Osteocyte (in vitro differentiated cells): Measurements from ENCODE around the gene RETREG2. TPM values are rescaled to one million over a fixed set of nuclear protein-coding genes. Genes with fewer than 3 reads are reported as not detected.
"Not testable (repeated sequence)": the region's sequence is repeated elsewhere in the genome, so short reads cannot be mapped to it uniquely, and the experiment has no call there.

Experiments used
- DNase-seq: peaks from one replicate; pipeline ENCODE4 v3.0.0; 2021; ENCODE audit warnings: mixed read lengths; ENCODE audit not compliant: unreplicated experiment; ENCODE audit errors: extremely low spot score
- H3K27ac Mint-ChIP-seq: one replicate; pipeline ENCODE4 v1.8.0; 2021; ENCODE audit warnings: mild to moderate bottlenecking, mixed read lengths; ENCODE audit not compliant: unreplicated experiment
- H3K27me3 Mint-ChIP-seq: one replicate; pipeline ENCODE4 v1.8.0; 2021; ENCODE audit warnings: mixed read lengths; ENCODE audit not compliant: unreplicated experiment
- H3K36me3 Mint-ChIP-seq: one replicate; pipeline ENCODE4 v1.8.0; 2021; ENCODE audit warnings: mixed read lengths; ENCODE audit not compliant: unreplicated experiment
- H3K4me1 Mint-ChIP-seq: one replicate; pipeline ENCODE4 v1.8.0; 2021; ENCODE audit warnings: mixed read lengths; ENCODE audit not compliant: unreplicated experiment
- H3K4me3 Mint-ChIP-seq: one replicate; pipeline ENCODE4 v1.8.0; 2021; ENCODE audit warnings: mild to moderate bottlenecking, moderate library complexity, mixed read lengths; ENCODE audit not compliant: unreplicated experiment
- H3K9me3 Mint-ChIP-seq: one replicate; pipeline ENCODE4 v1.8.0; 2021; ENCODE audit warnings: mixed read lengths; ENCODE audit not compliant: unreplicated experiment
- total RNA-seq: library from RNA; stranded (reverse); gene quantifications from 2 replicates; pipeline ENCODE4 v1.2.1, GENCODE V29; 2021
- TF ChIP-seq, protein P1 (sequence below): fragments of 200-600 bp; sonication (generic); IDR thresholded peaks from 2 replicates; pipeline ENCODE4 v1.5.0; 2021; ENCODE audit warnings: antibody characterized with exemption, mild to moderate bottlenecking, moderate library complexity

RETREG2 gene
- total RNA-seq, 1 donor from 2014 or later, result 101 TPM

GRCh38 chr2:219198974-219199373 lies 20.9 kb downstream of the RETREG2 start:
- DNase-seq, result no peak
- Mint-ChIP-seq H3K4me3 (no peak overlapping the region), H3K36me3 (no peaks in the 10 kb centered on the region), H3K27ac (no peak overlapping the region), H3K4me1 (no peaks in the 10 kb centered on the region), H3K27me3 (peaks cover 20% of the 10 kb centered on the region), H3K9me3 (no peaks in the 10 kb centered on the region)
- TF ChIP-seq, protein P1, sequence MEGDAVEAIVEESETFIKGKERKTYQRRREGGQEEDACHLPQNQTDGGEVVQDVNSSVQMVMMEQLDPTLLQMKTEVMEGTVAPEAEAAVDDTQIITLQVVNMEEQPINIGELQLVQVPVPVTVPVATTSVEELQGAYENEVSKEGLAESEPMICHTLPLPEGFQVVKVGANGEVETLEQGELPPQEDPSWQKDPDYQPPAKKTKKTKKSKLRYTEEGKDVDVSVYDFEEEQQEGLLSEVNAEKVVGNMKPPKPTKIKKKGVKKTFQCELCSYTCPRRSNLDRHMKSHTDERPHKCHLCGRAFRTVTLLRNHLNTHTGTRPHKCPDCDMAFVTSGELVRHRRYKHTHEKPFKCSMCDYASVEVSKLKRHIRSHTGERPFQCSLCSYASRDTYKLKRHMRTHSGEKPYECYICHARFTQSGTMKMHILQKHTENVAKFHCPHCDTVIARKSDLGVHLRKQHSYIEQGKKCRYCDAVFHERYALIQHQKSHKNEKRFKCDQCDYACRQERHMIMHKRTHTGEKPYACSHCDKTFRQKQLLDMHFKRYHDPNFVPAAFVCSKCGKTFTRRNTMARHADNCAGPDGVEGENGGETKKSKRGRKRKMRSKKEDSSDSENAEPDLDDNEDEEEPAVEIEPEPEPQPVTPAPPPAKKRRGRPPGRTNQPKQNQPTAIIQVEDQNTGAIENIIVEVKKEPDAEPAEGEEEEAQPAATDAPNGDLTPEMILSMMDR, result no peak

- no peak for DNase-seq
- Mint-ChIP-seq H3K4me1 (no peaks in the 10 kb centered on the region), H3K36me3 (no peaks in the 10 kb centered on the region), H3K27me3 (peaks cover 20% of the 10 kb centered on the region), H3K4me3 (no peak overlapping the region), H3K27ac (no peak overlapping the region), H3K9me3 (no peaks in the 10 kb centered on the region)
- TF ChIP-seq, protein P1, result no peak
Measured at GRCh38 chr2:219199470-219200211, 21.6 kb downstream of the RETREG2 start.

- peaks cover 15% of the 10 kb centered on the region for H3K27me3 Mint-ChIP-seq
- H3K9me3 Mint-ChIP-seq, H3K36me3 Mint-ChIP-seq, H3K27ac Mint-ChIP-seq, DNase-seq, H3K4me1 Mint-ChIP-seq, H3K4me3 Mint-ChIP-seq: not testable (repeated sequence)
Measured at GRCh38 chr2:219200502-219201326, 22.6 kb downstream of the RETREG2 start.

DNA sequence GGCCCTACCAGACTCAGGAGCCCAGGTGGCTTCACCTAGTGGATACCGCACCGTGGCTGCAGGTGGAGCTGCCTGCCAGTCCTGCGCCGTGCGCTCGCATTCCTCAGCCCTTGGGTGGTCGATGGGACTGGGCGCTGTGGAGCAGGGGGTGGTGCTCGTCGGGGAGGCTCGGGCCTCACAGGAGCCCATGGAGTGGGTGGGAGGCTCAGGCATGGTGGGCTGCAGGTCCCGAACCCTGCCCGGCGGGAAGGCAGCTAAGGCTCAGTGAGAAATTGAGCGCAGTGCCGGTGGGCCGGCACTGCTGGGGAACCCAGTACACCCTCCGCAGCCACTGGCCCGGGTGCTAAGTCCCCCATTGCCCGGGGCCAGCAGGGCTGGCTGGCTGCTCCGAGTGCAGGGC lies 23.3 kb downstream of the RETREG2 start:
- DNase-seq, result not testable (repeated sequence)

DNA sequence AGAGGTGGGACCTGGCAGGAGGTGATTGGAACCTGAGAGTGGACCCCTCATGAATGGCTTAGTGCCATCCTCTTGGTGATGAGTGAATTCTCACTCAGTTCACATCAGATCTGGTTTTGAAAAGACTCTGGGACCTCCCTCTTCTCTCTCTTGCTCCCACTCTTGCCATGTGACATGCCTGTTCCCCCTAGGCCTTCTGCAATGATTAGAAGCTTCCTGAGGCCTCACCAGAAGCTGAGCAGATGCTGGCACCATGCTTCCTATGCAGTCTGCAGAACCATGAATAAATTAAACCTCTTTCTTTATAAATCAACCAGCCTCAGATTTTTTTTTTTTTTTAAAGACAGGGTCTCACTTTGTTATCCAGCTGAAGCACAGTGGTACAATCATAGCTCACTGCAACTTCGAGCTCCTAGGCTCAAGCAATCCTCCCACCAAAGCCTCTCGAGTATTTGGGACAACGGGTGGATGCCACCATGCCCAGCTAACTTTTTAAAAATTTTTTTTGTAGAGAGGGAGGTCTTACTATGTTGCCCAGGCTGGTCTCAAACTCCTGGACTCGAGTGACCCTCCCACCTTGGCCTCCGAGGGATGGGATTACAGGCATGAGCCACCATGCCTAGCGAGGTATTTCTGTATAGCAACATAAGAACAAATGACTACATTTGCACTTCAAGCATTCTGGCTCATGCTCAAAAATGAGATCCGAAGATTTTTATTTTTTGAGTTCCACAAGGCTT lies 26.5 kb downstream of the RETREG2 start:
- TF ChIP-seq, protein P1, result no peak
- H3K9me3 Mint-ChIP-seq, result no peaks in the 10 kb centered on the region
- H3K27me3 Mint-ChIP-seq, result peaks cover under 1% of the 10 kb centered on the region
- H3K36me3 Mint-ChIP-seq, result peaks cover 7% of the 10 kb centered on the region
- H3K27ac Mint-ChIP-seq, result no peak overlapping the region
- H3K4me3 Mint-ChIP-seq, result no peak overlapping the region
- peaks cover 25% of the 10 kb centered on the region for H3K4me1 Mint-ChIP-seq
- no peak for DNase-seq

More for the DNA sequence above, 23.3 kb downstream of the RETREG2 start:
- H3K9me3 Mint-ChIP-seq, H3K4me1 Mint-ChIP-seq, H3K27ac Mint-ChIP-seq, H3K4me3 Mint-ChIP-seq, H3K36me3 Mint-ChIP-seq: not testable (repeated sequence)
- peaks cover 11% of the 10 kb centered on the region for H3K27me3 Mint-ChIP-seq
